Keratinocyte (primary cell): ENCODE measurements around the gene KCNN3.

ENCODE experiments used
- CTCF ChIP-seq, 3 experiments: IDR thresholded peaks in 1 of 3; conservative IDR thresholded peaks in 1 of 3; optimal IDR thresholded peaks in 1 of 3; 2 replicates in 2 of 3; 3 replicates in 1 of 3; pipeline versions ENCODE3 to v1.5.1; 2011; ENCODE audit warnings: low read length in 3 of 3, mild to moderate bottlenecking in 3 of 3, moderate library complexity in 2 of 3, control low read depth in 1 of 3, inconsistent platforms in 1 of 3; ENCODE audit not compliant: insufficient read depth in 2 of 3; ENCODE audit errors: extremely low read depth in 1 of 3
- EZH2 ChIP-seq: IDR thresholded peaks from one replicate; pipeline ENCODE4 v1.6.1; 2012; ENCODE audit warnings: inconsistent platforms, mild to moderate bottlenecking, low read length, moderate library complexity

GRCh38 chr1:154657556-154657955, 212.5 kb downstream of the KCNN3 start:
- TF ChIP-seq CTCF (optimal IDR thresholded peaks at IDR 0.05 in 1 of 3, IDR thresholded peaks at IDR 0.05 in 1 of 3, conservative IDR thresholded peaks at IDR 0.05 in 1 of 3; ENCODE audit: extremely low read depth in 1 of 3, insufficient read depth in 2 of 3, low read length in 3 of 3), result no peak
- no peak for TF ChIP-seq EZH2
